Nephron progenitor cell (in vitro differentiated cells): ENCODE results near the gene WDFY3.
A peak's percentile ranks its signal among the peaks of the same experiment; 100 is the strongest.

ENCODE experiments used
- DNase-seq: peaks from one replicate; pipeline ENCODE4 v3.0.0; 2021
- H3K27ac Mint-ChIP-seq: 2 replicates; pipeline ENCODE4 v1.8.0; 2021; ENCODE audit warnings: mild to moderate bottlenecking, moderate library complexity, mixed read lengths
- H3K27me3 Mint-ChIP-seq: 2 replicates; pipeline ENCODE4 v1.8.0; 2021; ENCODE audit warnings: mild to moderate bottlenecking, low read depth, mixed read lengths; ENCODE audit not compliant: poor library complexity
- H3K36me3 Mint-ChIP-seq: 2 replicates; pipeline ENCODE4 v1.8.0; 2021; ENCODE audit warnings: low read depth, mixed read lengths
- H3K4me1 Mint-ChIP-seq: 2 replicates; pipeline ENCODE4 v1.8.0; 2021; ENCODE audit warnings: mixed read lengths
- H3K4me3 Mint-ChIP-seq: 2 replicates; pipeline ENCODE4 v1.8.0; 2021; ENCODE audit warnings: mild to moderate bottlenecking, moderate library complexity, mixed read lengths
- H3K9me3 Mint-ChIP-seq: 2 replicates; pipeline ENCODE4 v1.8.0; 2021; ENCODE audit warnings: mild to moderate bottlenecking, moderate library complexity, mixed read lengths
- CTCF ChIP-seq: fragments of 200-600 bp; sonication (generic); IDR thresholded peaks from 2 replicates; pipeline ENCODE4 v1.5.0; 2021; ENCODE audit warnings: antibody characterized with exemption

The WDFY3 gene

GRCh38 chr4:84638092-84638491, 328.4 kb downstream of the WDFY3 start:
- Mint-ChIP-seq H3K4me3 (no peak overlapping the region), H3K36me3 (peaks cover 5% of the 10 kb centered on the region), H3K27ac (no peak overlapping the region), H3K9me3 (peaks cover 4% of the 10 kb centered on the region), H3K27me3 (no peaks in the 10 kb centered on the region), H3K4me1 (no peaks in the 10 kb centered on the region)
- DNase-seq, result no peak
- TF ChIP-seq CTCF, result no peak

GRCh38 chr4:84634961-84635360, 331.5 kb downstream of the WDFY3 start:
- Mint-ChIP-seq H3K36me3 (peaks cover 5% of the 10 kb centered on the region), H3K9me3 (peaks cover 4% of the 10 kb centered on the region), H3K27ac (no peak overlapping the region), H3K4me1 (no peaks in the 10 kb centered on the region), H3K27me3 (no peaks in the 10 kb centered on the region), H3K4me3 (no peak overlapping the region)
- TF ChIP-seq CTCF, result no peak
- no peak for DNase-seq

- Mint-ChIP-seq H3K27ac (no peak overlapping the region), H3K36me3 (peaks cover 5% of the 10 kb centered on the region), H3K27me3 (no peaks in the 10 kb centered on the region), H3K4me1 (no peaks in the 10 kb centered on the region), H3K4me3 (no peak overlapping the region), H3K9me3 (peaks cover 4% of the 10 kb centered on the region)
- DNase-seq, result no peak
- no peak for TF ChIP-seq CTCF
Observed at GRCh38 chr4:84632092-84632491, 334.4 kb downstream of the WDFY3 start.

- no peak for DNase-seq
- Mint-ChIP-seq H3K9me3 (peaks cover 4% of the 10 kb centered on the region), H3K36me3 (peaks cover 5% of the 10 kb centered on the region), H3K4me3 (no peak overlapping the region), H3K27ac (peak overlapping the region; percentile 21), H3K4me1 (no peaks in the 10 kb centered on the region), H3K27me3 (no peaks in the 10 kb centered on the region)
- TF ChIP-seq CTCF, result no peak
Observed at GRCh38 chr4:84631573-84631972, 334.9 kb downstream of the WDFY3 start.

- H3K4me1 Mint-ChIP-seq, result no peaks in the 10 kb centered on the region
- no peaks in the 10 kb centered on the region for H3K36me3 Mint-ChIP-seq
- H3K9me3 Mint-ChIP-seq, result no peaks in the 10 kb centered on the region
- DNase-seq, result no peak
- no peak overlapping the region for H3K4me3 Mint-ChIP-seq
- no peak overlapping the region for H3K27ac Mint-ChIP-seq
- H3K27me3 Mint-ChIP-seq, result no peaks in the 10 kb centered on the region
- no peak for TF ChIP-seq CTCF
Observed at GRCh38 chr4:84626673-84627072, 339.8 kb downstream of the WDFY3 start.

GRCh38 chr4:84623661-84624060, 342.8 kb downstream of the WDFY3 start:
- Mint-ChIP-seq H3K36me3 (no peaks in the 10 kb centered on the region), H3K4me3 (no peak overlapping the region), H3K27ac (no peak overlapping the region), H3K4me1 (no peaks in the 10 kb centered on the region), H3K27me3 (no peaks in the 10 kb centered on the region), H3K9me3 (no peaks in the 10 kb centered on the region)
- TF ChIP-seq CTCF, result no peak
- no peak for DNase-seq
